Breast epithelium (tissue), 4 donors: ENCODE data around the gene DCUN1D4. TPM values are rescaled to one million over a fixed set of nuclear protein-coding genes. Genes with fewer than 3 reads are reported as not detected.
"Not testable (repeated sequence)": the region's sequence is repeated elsewhere in the genome, so short reads cannot be mapped to it uniquely, and the experiment has no call there.

ENCODE experiments used
- DNase-seq, 2 donors: peaks; one replicate each; pipeline ENCODE4 v3.0.0-alpha.2; 2019; ENCODE audit warnings: low spot score in 2 of 2
- H3K27ac ChIP-seq, 2 donors: fragments of 200-600 bp; sonication (generic) in 1 of 2; one replicate each; pipeline ENCODE4 v1.5.1; 2016 to 2019; ENCODE audit warnings: mild to moderate bottlenecking in 1 of 2
- H3K27me3 ChIP-seq, 2 donors: fragments of 200-600 bp; sonication (generic) in 1 of 2; one replicate each; pipeline versions ENCODE4 v1.5.1 to v1.6.0; 2017 to 2019; ENCODE audit warnings: control low read depth in 1 of 2, mild to moderate bottlenecking in 1 of 2
- H3K36me3 ChIP-seq: fragments of 200-600 bp; one replicate; pipeline ENCODE4 v1.5.1; 2019
- H3K4me1 ChIP-seq, 2 donors: fragments of 200-600 bp; sonication (generic); one replicate each; pipeline ENCODE4 v1.5.1; 2016 to 2019; ENCODE audit warnings: control low read depth in 1 of 2
- H3K4me3 ChIP-seq, 3 donors: fragments of 200-600 bp; sonication (generic); 1 replicate in 2 of 3; 2 replicates in 1 of 3; pipeline ENCODE4 v1.5.1; 2016 to 2019; ENCODE audit warnings: mild to moderate bottlenecking in 3 of 3, moderate library complexity in 2 of 3
- H3K9me3 ChIP-seq, 2 donors: fragments of 200-600 bp; sonication (generic) in 1 of 2; one replicate each; pipeline ENCODE4 v1.5.1; 2016 to 2019; ENCODE audit warnings: control low read depth in 1 of 2
- CTCF ChIP-seq, 3 donors: fragments of 450-650 bp; IDR thresholded peaks; one replicate each; pipeline ENCODE4 v1.5.1; 2016 to 2017; ENCODE audit warnings: antibody characterized with exemption in 3 of 3, mild to moderate bottlenecking in 3 of 3, moderate library complexity in 3 of 3
- POLR2A ChIP-seq: fragments of 450-650 bp; IDR thresholded peaks from one replicate; pipeline ENCODE4 v1.6.1; 2016; ENCODE audit warnings: antibody characterized with exemption, mild to moderate bottlenecking, moderate library complexity
- POLR2AphosphoS5 ChIP-seq, 3 donors: sonication (generic); formaldehyde crosslinking; IDR thresholded peaks; one replicate each; pipeline ENCODE4 v1.6.1; 2017; ENCODE audit warnings: antibody characterized with exemption in 3 of 3
- intact Hi-C: fragments of 100-400 bp; cut with DNase I; formaldehyde crosslinking; loops from one replicate; pipeline ENCODE4 v1.15.1; 2023; ENCODE audit warnings: low total_unique reads
- total RNA-seq, 3 donors: library from RNA; depleted of rRNA; stranded (reverse); fragments of >200 nt; gene quantifications; one replicate each; pipeline ENCODE4 v1.1.0, GENCODE V29; 2016

The DCUN1D4 gene
- total RNA-seq, 3 donors from 2014 or later = 47.2 to 68.8 (median 57.4) TPM

GRCh38 chr4:51932684-51933083 lies 89.7 kb downstream of the DCUN1D4 start:
- Histone ChIP-seq H3K27me3 (no peaks in the 10 kb centered on the region), H3K9me3 (no peaks in the 10 kb centered on the region), H3K36me3 (no peaks in the 10 kb centered on the region), H3K27ac (no peak overlapping the region), H3K4me1 (no peaks in the 10 kb centered on the region), H3K4me3 (no peak overlapping the region)
- TF ChIP-seq CTCF (IDR thresholded peaks at IDR 0.05) (no peak), POLR2A (no peak), POLR2AphosphoS5 (IDR thresholded peaks at IDR 0.05) (no peak)
- intact Hi-C loops = no loop called here
- no peak for DNase-seq

- H3K4me3 ChIP-seq, intact Hi-C loops, H3K27me3 ChIP-seq, H3K36me3 ChIP-seq, H3K4me1 ChIP-seq, DNase-seq, H3K27ac ChIP-seq, H3K9me3 ChIP-seq: not testable (repeated sequence)
These were observed 97.5 kb downstream of the DCUN1D4 start for GRCh38 chr4:51940460-51940859.

GRCh38 chr4:51942108-51942832 lies 99.3 kb downstream of the DCUN1D4 start:
- TF ChIP-seq POLR2AphosphoS5 (IDR thresholded peaks at IDR 0.05) (no peak), CTCF (IDR thresholded peaks at IDR 0.05) (no peak), POLR2A (no peak)
- Histone ChIP-seq H3K9me3 (peaks cover 0 to 7% of the 10 kb centered on the region in 2 donors), H3K27ac (no peak overlapping the region), H3K4me3 (no peak overlapping the region), H3K4me1 (no peaks in the 10 kb centered on the region), H3K36me3 (no peaks in the 10 kb centered on the region), H3K27me3 (no peaks in the 10 kb centered on the region)
- DNase-seq = no peak
- intact Hi-C loops = no loop called here

- intact Hi-C loops = no loop called here
- H3K27ac ChIP-seq = no peak overlapping the region
- TF ChIP-seq POLR2A = no peak
- TF ChIP-seq POLR2AphosphoS5 (IDR thresholded peaks at IDR 0.05) = no peak
- no peak for TF ChIP-seq CTCF (IDR thresholded peaks at IDR 0.05)
These were observed 99.9 kb downstream of the DCUN1D4 start for GRCh38 chr4:51942833-51943215.

GRCh38 chr4:51943221-51943620 lies 100.3 kb downstream of the DCUN1D4 start:
- H3K9me3 ChIP-seq = peaks cover 2 to 7% of the 10 kb centered on the region in 2 donors
- DNase-seq = no peak
- intact Hi-C loops = no loop called here
- H3K27me3 ChIP-seq = no peaks in the 10 kb centered on the region
- H3K4me1 ChIP-seq = no peaks in the 10 kb centered on the region
- H3K27ac ChIP-seq = no peak overlapping the region
- TF ChIP-seq CTCF (IDR thresholded peaks at IDR 0.05) = no peak
- no peak overlapping the region for H3K4me3 ChIP-seq
- no peaks in the 10 kb centered on the region for H3K36me3 ChIP-seq

More at GRCh38 chr4:51942833-51943215, 99.9 kb downstream of the DCUN1D4 start:
- Histone ChIP-seq H3K27me3 (no peaks in the 10 kb centered on the region), H3K4me3 (no peak overlapping the region), H3K9me3 (peaks cover 0 to 7% of the 10 kb centered on the region in 2 donors), H3K36me3 (no peaks in the 10 kb centered on the region), H3K4me1 (no peaks in the 10 kb centered on the region)
- no peak for DNase-seq
